ENCODE data around the gene PHOSPHO1. TPM values are rescaled to one million over a fixed set of nuclear protein-coding genes. Genes with fewer than 3 reads are reported as not detected.
A peak's percentile ranks its signal among the peaks of the same experiment; 100 is the strongest.

The PHOSPHO1 gene
- total RNA-seq, 2 experiments from 2014 or later, result not detected

DNA sequence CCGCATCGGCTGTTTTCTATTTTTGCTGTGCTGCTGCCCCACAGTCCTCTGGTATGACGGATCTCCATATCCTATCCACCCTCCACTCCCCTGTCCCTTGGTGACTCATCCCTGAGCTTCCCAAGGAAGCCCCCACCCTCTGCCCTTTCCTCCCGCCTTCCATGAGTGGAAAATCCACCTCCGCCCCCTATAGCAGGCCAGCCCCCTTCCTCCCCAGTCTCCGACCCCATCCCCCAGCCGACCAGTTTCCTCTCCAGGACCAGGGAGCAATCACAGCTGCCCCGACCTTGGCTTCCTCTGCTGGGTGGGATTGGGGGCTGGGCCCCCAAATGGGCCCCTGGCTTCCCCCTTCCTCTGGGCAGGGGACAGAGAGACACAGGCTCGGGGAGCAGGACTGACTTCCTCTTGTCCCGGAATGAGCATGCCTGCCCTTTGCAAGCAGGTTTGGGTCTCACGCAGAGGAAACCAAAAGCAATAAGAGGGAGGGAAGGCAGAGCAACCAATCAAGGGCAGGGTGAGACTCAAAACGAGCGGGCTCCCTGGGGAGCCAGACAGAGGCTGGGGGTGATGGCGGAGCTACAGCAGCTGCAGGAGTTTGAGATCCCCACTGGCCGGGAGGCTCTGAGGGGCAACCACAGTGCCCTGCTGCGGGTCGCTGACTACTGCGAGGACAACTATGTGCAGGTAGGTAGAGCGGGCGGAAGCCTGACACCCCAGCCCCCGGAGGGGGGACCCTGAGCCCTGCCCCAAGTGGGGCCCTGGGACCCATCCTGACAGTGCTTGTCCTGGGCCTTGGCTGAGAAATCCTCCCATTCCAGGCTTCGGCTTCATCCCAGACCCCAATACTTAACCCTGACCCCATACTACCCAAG lies 20.2 kb downstream of the PHOSPHO1 start, which contains the start of the genes ABI3 and GNGT2:
Gene ABI3, plus strand, starts transcription at position 550 of the 872 bp plus-strand sequence. Its CDS starts 18 bp downstream, at position 568.
Gene GNGT2, minus strand, starts transcription at position 417 of the 872 bp plus-strand sequence. CDS start 3,152 bp downstream, outside the sequence.
- TF ChIP-seq, protein P1, sequence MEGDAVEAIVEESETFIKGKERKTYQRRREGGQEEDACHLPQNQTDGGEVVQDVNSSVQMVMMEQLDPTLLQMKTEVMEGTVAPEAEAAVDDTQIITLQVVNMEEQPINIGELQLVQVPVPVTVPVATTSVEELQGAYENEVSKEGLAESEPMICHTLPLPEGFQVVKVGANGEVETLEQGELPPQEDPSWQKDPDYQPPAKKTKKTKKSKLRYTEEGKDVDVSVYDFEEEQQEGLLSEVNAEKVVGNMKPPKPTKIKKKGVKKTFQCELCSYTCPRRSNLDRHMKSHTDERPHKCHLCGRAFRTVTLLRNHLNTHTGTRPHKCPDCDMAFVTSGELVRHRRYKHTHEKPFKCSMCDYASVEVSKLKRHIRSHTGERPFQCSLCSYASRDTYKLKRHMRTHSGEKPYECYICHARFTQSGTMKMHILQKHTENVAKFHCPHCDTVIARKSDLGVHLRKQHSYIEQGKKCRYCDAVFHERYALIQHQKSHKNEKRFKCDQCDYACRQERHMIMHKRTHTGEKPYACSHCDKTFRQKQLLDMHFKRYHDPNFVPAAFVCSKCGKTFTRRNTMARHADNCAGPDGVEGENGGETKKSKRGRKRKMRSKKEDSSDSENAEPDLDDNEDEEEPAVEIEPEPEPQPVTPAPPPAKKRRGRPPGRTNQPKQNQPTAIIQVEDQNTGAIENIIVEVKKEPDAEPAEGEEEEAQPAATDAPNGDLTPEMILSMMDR (IDR thresholded peaks at IDR 0.05), result no peak

DNA sequence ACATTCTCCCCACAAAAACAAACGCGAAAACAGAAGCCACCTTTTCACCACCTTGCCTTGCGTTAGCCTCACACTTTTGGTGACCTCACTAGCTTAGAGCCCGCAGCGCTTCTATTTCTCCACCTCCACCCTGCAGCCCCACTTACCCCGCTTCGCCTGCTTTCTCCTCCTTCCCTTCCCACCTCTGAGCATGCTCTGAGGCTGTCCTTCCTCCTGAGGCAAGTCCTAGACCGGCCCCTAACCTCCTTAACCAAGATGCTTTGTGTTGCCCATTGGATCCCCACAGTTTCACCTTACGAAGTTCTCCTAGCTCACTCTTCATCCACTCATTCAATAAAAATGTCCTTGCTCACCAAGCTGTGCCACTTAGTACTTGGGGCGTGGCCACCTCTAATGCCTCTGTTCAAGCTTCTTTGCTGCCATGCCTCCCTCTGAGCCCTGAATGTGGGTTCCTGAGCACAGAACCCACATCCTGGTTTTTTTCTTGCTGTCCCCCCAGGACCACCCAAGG lies 21.5 kb downstream of the PHOSPHO1 start:
- no peaks in the 10 kb centered on the region for H3K9me3 Mint-ChIP-seq
- H3K36me3 Mint-ChIP-seq (ENCODE audit: low read depth), result peaks cover 24% of the 10 kb centered on the region
- H3K4me3 Mint-ChIP-seq, result peak overlapping the region; percentile 79
- ChIA-PET POLR2A (interaction anchor here (0.6 to 5.5 kb wide), 11 partner anchors 9 to 716 kb away, joined by 3 to 33 read pairs (median 10); partner anchors contain the start of gene PHOSPHO1), CTCF (interaction anchor here (1.0 to 8.9 kb wide), 8 partner anchors 9 to 52 kb away, joined by 3 to 58 read pairs (median 10); no protein-coding TSS in a partner anchor)
- DNase-seq (peak; percentile 58), ATAC-seq (peak; percentile 35)
- intact Hi-C loops (cut with micrococcal nuclease), result no loop called here
- peak overlapping the region; percentile 95 for H3K27ac Mint-ChIP-seq
- TF ChIP-seq, protein P1 (IDR thresholded peaks at IDR 0.05), result no peak
- H3K27me3 Mint-ChIP-seq, result no peaks in the 10 kb centered on the region
- peaks cover 46% of the 10 kb centered on the region for H3K4me1 Mint-ChIP-seq (ENCODE audit: low read depth)

More for the DNA sequence above, 20.2 kb downstream of the PHOSPHO1 start, which contains the start of the genes ABI3 and GNGT2:
- POLR2A ChIA-PET, result interaction anchor here (0.8 to 5.5 kb wide), 10 partner anchors 9 to 259 kb away, joined by 3 to 33 read pairs (median 10); partner anchors contain the start of gene PHOSPHO1
- DNase-seq, result peak; percentile 85
- intact Hi-C loops (cut with micrococcal nuclease), result no loop called here
- peak; percentile 88 for ATAC-seq
- H3K4me1 Mint-ChIP-seq (ENCODE audit: low read depth), result peaks cover 56% of the 10 kb centered on the region
- peak within 1 kb of the TSS; percentile 79 for H3K4me3 Mint-ChIP-seq
- peaks cover 32% of the 10 kb centered on the region for H3K36me3 Mint-ChIP-seq (ENCODE audit: low read depth)
- CTCF ChIA-PET, result interaction anchor here (1.0 to 8.9 kb wide), 5 partner anchors 11 to 30 kb away, joined by 3 to 58 read pairs (median 10); no protein-coding TSS in a partner anchor
- no peaks in the 10 kb centered on the region for H3K9me3 Mint-ChIP-seq
- no peaks in the 10 kb centered on the region for H3K27me3 Mint-ChIP-seq
- H3K27ac Mint-ChIP-seq, result peak within 1 kb of the TSS; percentile 95

DNA sequence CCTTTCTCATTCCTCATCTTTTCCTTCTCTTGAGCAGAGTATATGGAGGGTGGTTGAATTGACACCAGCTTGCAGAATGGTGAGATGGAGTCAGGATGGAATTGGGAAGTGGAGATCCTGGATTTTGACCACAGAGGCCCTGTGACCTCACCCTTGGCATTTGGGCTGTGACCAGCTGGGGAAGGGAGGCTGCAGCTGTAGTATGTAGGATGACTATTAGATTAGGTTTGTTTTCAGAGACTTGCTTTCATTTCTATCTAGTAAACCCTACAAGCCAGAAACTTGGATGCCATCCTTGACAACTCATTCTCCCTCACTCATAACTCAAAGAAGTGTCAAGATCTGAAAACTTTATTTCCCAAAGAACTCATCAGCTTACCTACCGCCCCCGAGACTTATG lies 26.1 kb downstream of the PHOSPHO1 start:
- TF ChIP-seq, protein P1 (IDR thresholded peaks at IDR 0.05), result no peak
- Mint-ChIP-seq H3K27me3 (no peaks in the 10 kb centered on the region), H3K4me3 (no peak overlapping the region), H3K27ac (no peak overlapping the region), H3K36me3 (ENCODE audit: low read depth) (peaks cover 1% of the 10 kb centered on the region), H3K4me1 (ENCODE audit: low read depth) (peaks cover 15% of the 10 kb centered on the region), H3K9me3 (no peaks in the 10 kb centered on the region)
- DNase-seq, result no peak
- ChIA-PET POLR2A (interaction anchor here (0.6 to 2.3 kb wide), 3 partner anchors 11 to 927 kb away, joined by 3 to 13 read pairs (median 7); no protein-coding TSS in a partner anchor), CTCF (interaction anchor here (1.2 to 1.9 kb wide), 2 partner anchors 9 to 25 kb away, joined by 5 to 9 read pairs; no protein-coding TSS in a partner anchor)
- intact Hi-C loops (cut with micrococcal nuclease), result no loop called here
- no peak for ATAC-seq

DNA sequence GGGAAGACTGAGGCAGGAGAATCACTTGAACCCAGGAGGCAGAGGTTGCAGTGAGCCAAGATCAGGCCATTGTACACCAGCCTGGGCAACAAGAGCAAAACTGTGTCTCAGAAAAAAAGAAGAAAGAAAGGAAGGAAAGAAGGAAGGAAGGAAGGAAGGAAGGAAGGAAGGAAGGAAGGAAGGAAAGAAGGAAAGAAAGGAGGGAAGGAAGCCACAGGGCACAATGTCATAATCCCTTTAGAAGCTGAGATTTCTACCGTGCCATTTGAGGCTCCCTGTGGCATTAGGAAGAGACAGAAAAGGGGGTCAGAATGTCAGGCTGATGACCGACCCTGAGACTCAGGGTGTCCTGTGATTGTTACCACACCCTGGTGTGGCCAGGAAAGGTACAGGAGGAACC lies 26.8 kb downstream of the PHOSPHO1 start:
- H3K4me3 Mint-ChIP-seq, result no peak overlapping the region
- H3K27me3 Mint-ChIP-seq, result no peaks in the 10 kb centered on the region
- TF ChIP-seq, protein P1 (IDR thresholded peaks at IDR 0.05), result no peak
- intact Hi-C loops (cut with micrococcal nuclease), result no loop called here
- ATAC-seq (no peak), DNase-seq (no peak)
- peaks cover 8% of the 10 kb centered on the region for H3K4me1 Mint-ChIP-seq (ENCODE audit: low read depth)
- ChIA-PET CTCF (interaction anchor here (1.9 kb wide), 1 partner anchor 9 kb away, joined by 5 read pairs; no protein-coding TSS in a partner anchor), POLR2A (interaction anchor here (1.8 to 2.3 kb wide), 2 partner anchors 11 kb away, joined by 7 to 13 read pairs; no protein-coding TSS in a partner anchor)
- H3K36me3 Mint-ChIP-seq (ENCODE audit: low read depth), result peaks cover 1% of the 10 kb centered on the region
- H3K9me3 Mint-ChIP-seq, result no peaks in the 10 kb centered on the region
- H3K27ac Mint-ChIP-seq, result no peak overlapping the region
